NCI-H146 treated with DMSO at 0.1 percent for 48 hours (cell line): Measurements from ENCODE around the gene RPAP3.

Experiments used
- DNase-seq: peaks from one replicate; lab custom pipeline; 2025; ENCODE audit not compliant: unreplicated experiment; lab: John Stamatoyannopoulos, UW

Gene RPAP3

GRCh38 chr12:47742253-47742825 lies 36.5 kb upstream of the RPAP3 start:
- DNase-seq = peak; percentile 13

- peak; percentile 78 for DNase-seq
Observed at GRCh38 chr12:47741340-47741703, 35.5 kb upstream of the RPAP3 start.

GRCh38 chr12:47740606-47741339 lies 34.9 kb upstream of the RPAP3 start:
- peak; percentile 15 for DNase-seq

GRCh38 chr12:47739979-47740378 lies 34.1 kb upstream of the RPAP3 start:
- no peak for DNase-seq

- DNase-seq = no peak
Observed at GRCh38 chr12:47739297-47739696, 33.5 kb upstream of the RPAP3 start.

GRCh38 chr12:47737936-47738594 lies 32.2 kb upstream of the RPAP3 start:
- DNase-seq = no peak

GRCh38 chr12:47736877-47737676 lies 31.2 kb upstream of the RPAP3 start:
- no peak for DNase-seq

GRCh38 chr12:47736216-47736615 lies 30.4 kb upstream of the RPAP3 start:
- no peak for DNase-seq

GRCh38 chr12:47735649-47736048 lies 29.8 kb upstream of the RPAP3 start:
- DNase-seq = no peak

- DNase-seq = no peak
Observed at GRCh38 chr12:47734725-47735480, 29.1 kb upstream of the RPAP3 start.

- DNase-seq = no peak
Observed at GRCh38 chr12:47733142-47733541, 27.3 kb upstream of the RPAP3 start.

- DNase-seq = no peak
Observed at GRCh38 chr12:47732504-47732903, 26.7 kb upstream of the RPAP3 start.

- no peak for DNase-seq
Observed at GRCh38 chr12:47731723-47732122, 25.9 kb upstream of the RPAP3 start.

GRCh38 chr12:47730341-47730744 lies 24.5 kb upstream of the RPAP3 start:
- peak; percentile 71 for DNase-seq

GRCh38 chr12:47729233-47729632 lies 23.4 kb upstream of the RPAP3 start:
- no peak for DNase-seq

GRCh38 chr12:47725893-47726292 lies 20.1 kb upstream of the RPAP3 start:
- no peak for DNase-seq

GRCh38 chr12:47725091-47725772 lies 19.4 kb upstream of the RPAP3 start, which contains the start of gene ENDOU:
Gene ENDOU (minus strand): TSS chr12:47725490. CDS start chr12:47725413, 77 bp downstream.
- DNase-seq = no peak

- no peak for DNase-seq
Observed at GRCh38 chr12:47722941-47723631, 17.3 kb upstream of the RPAP3 start.

GRCh38 chr12:47722136-47722834 lies 16.5 kb upstream of the RPAP3 start:
- DNase-seq = no peak
